SK-N-MC (cell line): ENCODE results near the gene OTOP3.

Experiments used
- EZH2 ChIP-seq: fragments of 200-600 bp; sonication (generic); IDR thresholded peaks from one replicate; pipeline ENCODE4 v1.6.1; 2017; ENCODE audit warnings: antibody characterized with exemption
- FOXP2 ChIP-seq: optimal IDR thresholded peaks from 2 replicates; pipeline ENCODE3; 2011; ENCODE audit warnings: mild to moderate bottlenecking, moderate library complexity; ENCODE audit not compliant: insufficient read depth; ENCODE audit errors: extremely low read length, control extremely low read depth

GRCh38 chr17:74922172-74922571, 13.5 kb upstream of the OTOP3 start:
- TF ChIP-seq FOXP2 = no peak
- TF ChIP-seq EZH2 = no peak
